Measurements from ENCODE around the gene RBMS1.
"Not testable (repeated sequence)": the region's sequence is repeated elsewhere in the genome, so short reads cannot be mapped to it uniquely, and the experiment has no call there.

RBMS1 gene

GRCh38 chr2:160469164-160469563, 24.4 kb downstream of the RBMS1 start:
- no peak for DNase-seq

- no peak for DNase-seq
Measured at GRCh38 chr2:160467086-160467485, 26.5 kb downstream of the RBMS1 start.

- DNase-seq, result no peak
Measured at GRCh38 chr2:160465406-160465805, 28.2 kb downstream of the RBMS1 start.

- peak; percentile 27 for DNase-seq
Measured at GRCh38 chr2:160465002-160465401, 28.6 kb downstream of the RBMS1 start.

- DNase-seq, result no peak
Measured at GRCh38 chr2:160464017-160464416, 29.6 kb downstream of the RBMS1 start.

- DNase-seq, result no peak
Measured at GRCh38 chr2:160463245-160463644, 30.4 kb downstream of the RBMS1 start.

GRCh38 chr2:160460333-160460731, 33.3 kb downstream of the RBMS1 start:
- DNase-seq, result no peak

- DNase-seq, result no peak
Measured at GRCh38 chr2:160459538-160460332, 33.9 kb downstream of the RBMS1 start.

GRCh38 chr2:160458718-160459453, 34.7 kb downstream of the RBMS1 start:
- DNase-seq, result no peak

- no peak for DNase-seq
Measured at GRCh38 chr2:160457588-160457987, 36.0 kb downstream of the RBMS1 start.

GRCh38 chr2:160454070-160454797, 39.4 kb downstream of the RBMS1 start:
- DNase-seq, result no peak

- DNase-seq, result no peak
Measured at GRCh38 chr2:160453111-160453820, 40.3 kb downstream of the RBMS1 start.

GRCh38 chr2:160450486-160450885, 43.1 kb downstream of the RBMS1 start:
- DNase-seq, result no peak

- not testable (repeated sequence) for DNase-seq
Measured at GRCh38 chr2:160448821-160449220, 44.8 kb downstream of the RBMS1 start.

- DNase-seq, result no peak
Measured at GRCh38 chr2:160445673-160446072, 47.9 kb downstream of the RBMS1 start.

- DNase-seq, result no peak
Measured at GRCh38 chr2:160442603-160443002, 51.0 kb downstream of the RBMS1 start.

- no peak for DNase-seq
Measured at GRCh38 chr2:160440888-160441287, 52.7 kb downstream of the RBMS1 start.

- DNase-seq, result not testable (repeated sequence)
Measured at GRCh38 chr2:160439038-160439437, 54.6 kb downstream of the RBMS1 start.

- DNase-seq, result no peak
Measured at GRCh38 chr2:160437273-160437672, 56.3 kb downstream of the RBMS1 start.

GRCh38 chr2:160434254-160434948, 59.2 kb downstream of the RBMS1 start:
- no peak for DNase-seq

GRCh38 chr2:160433466-160434140, 60.0 kb downstream of the RBMS1 start:
- DNase-seq, result no peak

GRCh38 chr2:160432633-160433032, 61.0 kb downstream of the RBMS1 start:
- DNase-seq, result peak; percentile 77
